Adrenal gland (tissue), 5 donors: ENCODE measurements around the gene CMTM4.

ENCODE experiments used
- POLR2A ChIP-seq, 2 donors: fragments of 450-650 bp; IDR thresholded peaks; one replicate each; pipeline ENCODE4 v1.6.1; 2017; ENCODE audit warnings: antibody characterized with exemption in 2 of 2, mild to moderate bottlenecking in 2 of 2, moderate library complexity in 1 of 2
- TF ChIP-seq, protein P1 (sequence below), 6 experiments: fragments of 450-650 bp in 4 of 6; fragments of 200-600 bp in 2 of 6; sonication (generic) in 1 of 6; IDR thresholded peaks; 1 replicate in 5 of 6; 2 replicates in 1 of 6; pipeline versions ENCODE4 v1.5.1 to v1.8.0; 2016 to 2021; ENCODE audit warnings: antibody characterized with exemption in 6 of 6, mild to moderate bottlenecking in 2 of 6, moderate library complexity in 1 of 6
- donor health status: DM: no; HTN: no; CAD: no.

DNA sequence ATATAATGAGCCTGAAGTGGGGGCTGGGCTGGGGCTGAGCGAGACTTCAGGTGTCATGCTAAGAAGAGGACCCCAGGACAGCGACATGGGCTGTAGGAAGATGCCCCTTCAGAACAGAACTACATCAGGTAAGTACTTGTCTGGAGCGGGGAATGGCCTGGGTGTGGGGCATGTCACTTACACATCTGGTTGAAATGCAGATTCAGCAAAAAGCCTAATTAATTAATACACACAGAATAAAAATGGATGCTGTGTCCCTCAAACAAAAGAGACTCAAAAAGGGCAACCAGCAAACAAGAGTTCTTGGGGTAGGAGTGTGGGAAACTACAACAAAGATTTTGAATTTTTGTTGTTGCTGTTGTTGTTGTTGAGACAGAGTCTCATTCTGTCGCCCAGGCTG lies 105.5 kb downstream of the CMTM4 start:
- TF ChIP-seq, protein P1, sequence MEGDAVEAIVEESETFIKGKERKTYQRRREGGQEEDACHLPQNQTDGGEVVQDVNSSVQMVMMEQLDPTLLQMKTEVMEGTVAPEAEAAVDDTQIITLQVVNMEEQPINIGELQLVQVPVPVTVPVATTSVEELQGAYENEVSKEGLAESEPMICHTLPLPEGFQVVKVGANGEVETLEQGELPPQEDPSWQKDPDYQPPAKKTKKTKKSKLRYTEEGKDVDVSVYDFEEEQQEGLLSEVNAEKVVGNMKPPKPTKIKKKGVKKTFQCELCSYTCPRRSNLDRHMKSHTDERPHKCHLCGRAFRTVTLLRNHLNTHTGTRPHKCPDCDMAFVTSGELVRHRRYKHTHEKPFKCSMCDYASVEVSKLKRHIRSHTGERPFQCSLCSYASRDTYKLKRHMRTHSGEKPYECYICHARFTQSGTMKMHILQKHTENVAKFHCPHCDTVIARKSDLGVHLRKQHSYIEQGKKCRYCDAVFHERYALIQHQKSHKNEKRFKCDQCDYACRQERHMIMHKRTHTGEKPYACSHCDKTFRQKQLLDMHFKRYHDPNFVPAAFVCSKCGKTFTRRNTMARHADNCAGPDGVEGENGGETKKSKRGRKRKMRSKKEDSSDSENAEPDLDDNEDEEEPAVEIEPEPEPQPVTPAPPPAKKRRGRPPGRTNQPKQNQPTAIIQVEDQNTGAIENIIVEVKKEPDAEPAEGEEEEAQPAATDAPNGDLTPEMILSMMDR (IDR thresholded peaks at IDR 0.05), result no peak
- TF ChIP-seq POLR2A (IDR thresholded peaks at IDR 0.05), result no peak
